VCaP (cell line): Measurements from ENCODE around the gene SYNGR3.

ENCODE experiments used
- H3K27ac ChIP-seq: fragments of 450-650 bp; 2 replicates; pipeline ENCODE4 v1.5.1; 2017
- TF ChIP-seq, protein P1 (sequence below): fragments of 450-650 bp; conservative IDR thresholded peaks from 2 replicates; pipeline ENCODE4 v1.5.1; 2017; ENCODE audit warnings: mild to moderate bottlenecking, moderate library complexity

Gene SYNGR3

DNA sequence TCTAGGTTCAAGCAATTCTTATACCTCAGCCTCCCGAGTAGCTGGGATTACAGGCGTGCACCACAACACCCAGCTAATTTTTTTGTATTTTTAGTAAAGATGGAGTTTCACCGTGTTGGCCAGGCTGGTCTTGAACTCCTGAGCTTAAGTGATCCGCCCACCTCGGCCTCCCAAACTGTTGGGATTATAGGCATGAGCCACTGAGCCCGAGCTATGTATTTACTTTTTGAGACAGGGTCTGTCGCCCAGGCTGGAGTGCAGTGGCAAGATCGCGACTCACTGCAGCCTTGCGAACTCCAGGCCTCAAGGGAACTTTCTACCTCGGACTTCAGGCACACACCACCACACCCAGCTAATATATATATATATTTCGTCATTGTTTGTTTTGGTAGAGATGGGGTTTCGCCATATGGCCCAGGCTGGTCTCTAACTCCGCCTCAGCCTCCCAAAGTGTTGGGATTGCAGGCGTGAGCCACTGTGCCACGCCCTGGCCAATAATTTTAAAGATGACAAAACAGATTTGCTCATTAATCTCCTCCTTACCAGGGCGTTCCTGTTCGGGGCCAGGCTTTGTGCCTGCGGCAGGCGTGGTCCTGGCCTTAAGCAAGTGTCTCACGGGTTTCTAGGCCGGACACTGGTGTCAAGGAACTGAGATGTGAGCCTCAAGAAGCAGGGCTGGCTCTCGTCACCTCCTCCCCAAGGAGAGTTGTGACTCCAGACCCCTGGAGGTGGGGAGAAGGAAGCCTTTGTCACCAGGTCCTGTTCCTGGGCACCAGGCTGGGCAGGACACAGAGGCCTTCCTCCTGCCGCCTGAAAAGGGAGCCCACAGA is 25.6 kb downstream of the SYNGR3 start:
- TF ChIP-seq, protein P1, sequence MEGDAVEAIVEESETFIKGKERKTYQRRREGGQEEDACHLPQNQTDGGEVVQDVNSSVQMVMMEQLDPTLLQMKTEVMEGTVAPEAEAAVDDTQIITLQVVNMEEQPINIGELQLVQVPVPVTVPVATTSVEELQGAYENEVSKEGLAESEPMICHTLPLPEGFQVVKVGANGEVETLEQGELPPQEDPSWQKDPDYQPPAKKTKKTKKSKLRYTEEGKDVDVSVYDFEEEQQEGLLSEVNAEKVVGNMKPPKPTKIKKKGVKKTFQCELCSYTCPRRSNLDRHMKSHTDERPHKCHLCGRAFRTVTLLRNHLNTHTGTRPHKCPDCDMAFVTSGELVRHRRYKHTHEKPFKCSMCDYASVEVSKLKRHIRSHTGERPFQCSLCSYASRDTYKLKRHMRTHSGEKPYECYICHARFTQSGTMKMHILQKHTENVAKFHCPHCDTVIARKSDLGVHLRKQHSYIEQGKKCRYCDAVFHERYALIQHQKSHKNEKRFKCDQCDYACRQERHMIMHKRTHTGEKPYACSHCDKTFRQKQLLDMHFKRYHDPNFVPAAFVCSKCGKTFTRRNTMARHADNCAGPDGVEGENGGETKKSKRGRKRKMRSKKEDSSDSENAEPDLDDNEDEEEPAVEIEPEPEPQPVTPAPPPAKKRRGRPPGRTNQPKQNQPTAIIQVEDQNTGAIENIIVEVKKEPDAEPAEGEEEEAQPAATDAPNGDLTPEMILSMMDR = no peak
- no peak overlapping the region for H3K27ac ChIP-seq

DNA sequence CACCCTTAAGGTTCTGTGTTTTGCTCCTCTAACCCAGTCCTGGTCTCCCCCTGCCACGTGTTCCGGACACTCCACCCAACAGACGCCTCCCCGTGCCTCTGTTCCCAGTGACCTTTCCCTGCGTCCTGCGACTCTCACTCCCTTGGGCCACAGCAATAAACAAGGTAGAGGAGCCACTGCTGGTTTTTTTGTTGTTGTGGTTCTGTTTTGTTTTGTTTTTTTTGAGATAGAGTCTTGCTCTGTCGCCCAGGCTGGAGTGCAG is 26.1 kb downstream of the SYNGR3 start:
- no peak overlapping the region for H3K27ac ChIP-seq
- TF ChIP-seq, protein P1 = no peak

DNA sequence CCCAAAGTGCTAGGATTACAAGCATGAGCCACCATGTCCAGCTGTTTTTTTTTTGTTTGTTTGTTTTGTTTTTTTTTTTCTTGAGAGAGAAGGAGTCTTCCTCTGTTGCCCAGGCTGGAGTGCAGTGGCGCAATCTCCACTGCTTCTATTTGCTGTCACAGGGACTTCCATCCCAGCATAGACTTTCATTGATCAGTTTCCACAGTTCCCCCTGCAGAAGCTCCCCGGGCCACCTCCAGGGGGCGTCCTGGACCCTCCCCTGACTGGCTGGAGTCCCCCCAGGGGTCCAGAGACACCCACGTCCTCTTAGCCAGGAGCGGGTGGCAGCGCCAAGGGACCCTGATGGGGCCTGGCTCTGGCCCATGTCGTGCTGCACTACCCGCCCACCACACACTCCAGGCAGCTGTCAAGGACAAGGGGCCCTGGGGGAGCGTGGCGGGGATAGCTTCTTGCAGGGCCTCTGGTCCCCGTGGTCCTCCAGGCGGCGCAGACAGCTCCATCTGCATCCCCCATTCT is 26.7 kb downstream of the SYNGR3 start:
- TF ChIP-seq, protein P1 = no peak; the same call in 1 of the 2 replicates

DNA sequence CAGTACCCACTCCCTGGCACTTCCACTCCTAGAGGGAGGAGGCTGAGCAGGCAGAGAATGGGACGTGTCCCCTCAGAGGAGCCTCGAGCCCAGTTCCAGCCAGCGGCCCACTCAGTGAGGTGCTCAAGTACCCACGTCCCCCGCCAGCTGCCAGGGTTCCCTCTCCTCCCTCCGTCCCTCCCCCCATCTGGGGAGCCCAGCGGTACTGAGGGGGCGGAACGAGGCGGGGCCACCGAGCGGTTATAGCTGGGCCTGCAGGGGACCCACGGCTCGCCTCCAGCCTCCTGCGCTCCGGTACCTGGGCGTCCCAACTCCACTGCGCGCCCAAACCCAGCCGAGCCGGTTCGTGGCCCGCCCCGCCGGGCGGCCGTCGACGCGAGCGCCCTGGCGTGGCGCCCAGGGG is 29.7 kb downstream of the SYNGR3 start, which contains the start of gene NPW:
Gene NPW, plus strand, starts transcription at position 268 of the 403 bp plus-strand sequence.
- TF ChIP-seq, protein P1 = no peak
- peak within 1 kb of the TSS; percentile 4; the same call in 1 of the 2 replicates for H3K27ac ChIP-seq

More for the DNA sequence above, 26.7 kb downstream of the SYNGR3 start:
- no peak overlapping the region for H3K27ac ChIP-seq

DNA sequence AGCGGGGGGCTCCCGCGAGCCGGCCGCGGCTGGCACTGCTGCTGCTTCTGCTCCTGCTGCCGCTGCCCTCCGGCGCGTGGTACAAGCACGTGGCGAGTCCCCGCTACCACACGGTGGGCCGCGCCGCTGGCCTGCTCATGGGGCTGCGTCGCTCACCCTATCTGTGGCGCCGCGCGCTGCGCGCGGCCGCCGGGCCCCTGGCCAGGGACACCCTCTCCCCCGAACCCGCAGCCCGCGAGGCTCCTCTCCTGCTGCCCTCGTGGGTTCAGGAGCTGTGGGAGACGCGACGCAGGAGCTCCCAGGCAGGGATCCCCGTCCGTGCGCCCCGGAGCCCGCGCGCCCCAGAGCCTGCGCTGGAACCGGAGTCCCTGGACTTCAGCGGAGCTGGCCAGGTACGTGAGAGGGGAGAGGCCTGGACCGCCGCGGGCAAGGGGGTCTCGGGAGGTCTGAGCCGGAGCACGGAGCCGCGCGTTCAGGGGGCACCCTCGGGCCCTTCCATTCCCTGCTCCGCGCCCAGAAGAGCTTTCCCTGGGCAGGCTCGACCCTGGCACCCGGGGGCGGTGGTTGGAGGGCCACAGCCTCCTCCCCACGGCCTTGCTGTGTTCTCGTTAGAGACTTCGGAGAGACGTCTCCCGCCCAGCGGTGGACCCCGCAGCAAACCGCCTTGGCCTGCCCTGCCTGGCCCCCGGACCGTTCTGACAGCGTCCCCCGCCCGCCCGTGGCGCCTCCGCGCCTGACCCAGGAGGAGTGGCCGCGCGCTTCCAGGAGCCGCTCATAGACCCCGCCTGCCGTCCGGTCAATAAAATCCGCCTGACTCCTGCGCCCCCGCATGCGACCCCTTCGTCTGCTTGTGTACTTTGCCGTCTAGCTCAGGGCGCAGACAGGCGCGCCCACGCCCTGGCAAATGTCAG is 30.4 kb downstream of the SYNGR3 start:
- H3K27ac ChIP-seq = peak overlapping the region; percentile 4; the same call in 1 of the 2 replicates
- TF ChIP-seq, protein P1 = no peak

DNA sequence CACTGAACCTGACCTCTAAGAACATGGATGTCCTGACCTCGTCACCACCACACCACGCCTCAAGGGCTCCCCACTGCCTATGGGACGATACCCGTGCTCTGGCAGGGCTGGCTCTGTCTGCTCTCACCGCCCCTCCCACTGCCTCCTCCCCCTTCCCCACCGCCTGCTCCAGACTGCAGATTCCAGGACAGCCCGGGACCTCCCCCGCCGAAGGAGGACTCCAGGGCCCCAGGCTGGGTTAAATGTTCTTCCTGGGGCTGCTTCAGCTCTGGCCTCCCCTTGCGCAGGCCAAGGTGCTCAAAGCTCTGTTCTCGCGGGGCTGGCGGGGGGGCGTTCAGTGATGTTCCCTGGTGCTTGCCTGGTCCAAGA is 32.9 kb downstream of the SYNGR3 start:
- H3K27ac ChIP-seq = peak overlapping the region; percentile 54; the same call in 1 of the 2 replicates
- TF ChIP-seq, protein P1 = no peak
